RWPE1 (cell line): Measurements from ENCODE around the gene MTHFD2L.

Source experiments
- CTCF ChIA-PET: fragments of 350-600 bp; sonication (Branson Sonifier 250); formaldehyde crosslinking; extraction: SDS; loops from one replicate; lab custom pipeline; 2021; lab: Yijun Ruan, JAX
- POLR2A ChIA-PET: fragments of 400-600 bp; formaldehyde crosslinking; extraction: SDS; loops from one replicate; lab custom pipeline; 2020; ENCODE audit warnings: antibody characterized with exemption; ENCODE audit not compliant: low non-redundant PET; lab: Yijun Ruan, JAX
- DNase-seq: peaks from one replicate; pipeline ENCODE4 v3.0.0; 2012; ENCODE audit warnings: low spot score
- H3K27ac ChIP-seq: fragments of 450-650 bp; 2 replicates; pipeline ENCODE4 v1.5.1; 2017
- TF ChIP-seq, protein P1 (sequence below): fragments of 450-650 bp; conservative IDR thresholded peaks from 2 replicates; pipeline ENCODE4 v1.5.1; 2017; ENCODE audit warnings: low read depth, mild to moderate bottlenecking

Gene MTHFD2L

DNA sequence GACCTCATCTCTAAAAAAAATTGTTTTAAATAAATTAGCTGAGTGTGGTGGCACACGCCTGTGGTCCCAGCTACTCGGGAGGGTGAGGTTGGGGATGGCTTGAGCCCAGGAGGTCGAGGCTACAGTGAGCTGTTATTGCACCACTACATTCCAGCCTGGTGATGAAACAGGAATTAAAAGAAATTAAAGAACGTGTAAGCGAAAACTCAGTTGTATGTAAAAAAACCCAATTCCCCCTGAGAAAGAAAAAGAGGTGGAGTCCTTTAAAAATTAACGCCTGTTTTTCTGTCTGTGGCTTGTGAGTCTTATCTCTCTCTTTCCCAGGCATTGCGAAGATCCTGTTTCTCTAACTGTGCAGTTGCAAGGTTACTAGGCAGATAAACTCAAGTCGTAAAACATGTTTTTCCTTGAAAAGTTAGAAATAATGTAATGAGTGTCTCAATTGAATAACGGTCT lies 172.4 kb downstream of the MTHFD2L start:
- no peak overlapping the region for H3K27ac ChIP-seq
- ChIA-PET POLR2A (no interaction called here), CTCF (interaction anchor here (0.7 to 1.4 kb wide), 2 partner anchors 9 to 463 kb away, joined by 3 to 5 read pairs; no protein-coding TSS in a partner anchor)
- TF ChIP-seq, protein P1, sequence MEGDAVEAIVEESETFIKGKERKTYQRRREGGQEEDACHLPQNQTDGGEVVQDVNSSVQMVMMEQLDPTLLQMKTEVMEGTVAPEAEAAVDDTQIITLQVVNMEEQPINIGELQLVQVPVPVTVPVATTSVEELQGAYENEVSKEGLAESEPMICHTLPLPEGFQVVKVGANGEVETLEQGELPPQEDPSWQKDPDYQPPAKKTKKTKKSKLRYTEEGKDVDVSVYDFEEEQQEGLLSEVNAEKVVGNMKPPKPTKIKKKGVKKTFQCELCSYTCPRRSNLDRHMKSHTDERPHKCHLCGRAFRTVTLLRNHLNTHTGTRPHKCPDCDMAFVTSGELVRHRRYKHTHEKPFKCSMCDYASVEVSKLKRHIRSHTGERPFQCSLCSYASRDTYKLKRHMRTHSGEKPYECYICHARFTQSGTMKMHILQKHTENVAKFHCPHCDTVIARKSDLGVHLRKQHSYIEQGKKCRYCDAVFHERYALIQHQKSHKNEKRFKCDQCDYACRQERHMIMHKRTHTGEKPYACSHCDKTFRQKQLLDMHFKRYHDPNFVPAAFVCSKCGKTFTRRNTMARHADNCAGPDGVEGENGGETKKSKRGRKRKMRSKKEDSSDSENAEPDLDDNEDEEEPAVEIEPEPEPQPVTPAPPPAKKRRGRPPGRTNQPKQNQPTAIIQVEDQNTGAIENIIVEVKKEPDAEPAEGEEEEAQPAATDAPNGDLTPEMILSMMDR, result no peak
- no peak for DNase-seq

- no peak for DNase-seq
- H3K27ac ChIP-seq, result no peak overlapping the region
- ChIA-PET CTCF (interaction anchor here (0.5 kb wide), 1 partner anchor 115 kb away, joined by 4 read pairs; no protein-coding TSS in a partner anchor), POLR2A (no interaction called here)
- TF ChIP-seq, protein P1, result no peak
These were observed 173.3 kb downstream of the MTHFD2L start for GRCh38 chr4:74331252-74331651.

DNA sequence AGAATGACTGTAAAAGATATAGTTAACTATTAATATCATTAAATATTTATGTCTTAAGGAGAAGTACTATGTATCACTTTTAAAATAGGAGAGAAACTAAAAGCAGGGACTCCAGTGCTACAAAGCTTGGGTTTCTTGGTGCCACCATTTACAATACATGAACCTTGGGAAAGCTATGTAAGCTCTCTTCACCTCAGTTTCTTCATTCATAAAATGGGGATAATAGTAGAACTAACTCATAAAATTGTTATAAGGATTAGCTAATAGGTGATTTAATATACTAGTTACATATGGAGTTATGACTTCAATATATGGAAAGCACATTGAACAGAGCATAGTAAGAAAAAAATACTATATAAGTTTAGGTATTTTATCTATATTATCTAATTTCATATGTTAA lies 174.0 kb downstream of the MTHFD2L start:
- POLR2A ChIA-PET, result no interaction called here
- CTCF ChIA-PET, result interaction anchor here (0.5 kb wide), 1 partner anchor 115 kb away, joined by 4 read pairs; no protein-coding TSS in a partner anchor

DNA sequence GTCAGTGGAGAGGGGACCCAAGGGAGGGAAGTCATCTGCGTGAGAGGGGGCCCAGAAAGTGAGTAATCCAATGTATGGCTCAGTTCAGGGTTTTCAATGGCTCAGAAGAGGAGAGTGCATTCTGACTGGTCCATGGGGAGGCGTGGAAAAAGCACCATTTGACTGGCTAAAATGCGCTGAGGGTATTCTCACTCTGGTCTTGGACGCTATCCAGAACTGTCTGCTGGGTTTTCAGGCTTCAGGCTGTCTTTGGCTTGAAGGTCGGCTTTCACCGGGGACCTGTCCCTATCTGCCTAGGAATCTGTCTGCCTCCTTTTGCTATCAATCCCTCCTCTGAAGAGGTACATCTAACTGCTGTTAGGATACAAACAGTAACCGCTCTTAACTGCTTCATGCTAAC lies 176.7 kb downstream of the MTHFD2L start:
- CTCF ChIA-PET, result interaction anchor here (0.8 kb wide), 1 partner anchor 14 kb away, joined by 3 read pairs; no protein-coding TSS in a partner anchor
- DNase-seq, result no peak
- no peak overlapping the region for H3K27ac ChIP-seq
- TF ChIP-seq, protein P1, result no peak
- POLR2A ChIA-PET, result no interaction called here

More for the DNA sequence above, 174.0 kb downstream of the MTHFD2L start:
- no peak overlapping the region for H3K27ac ChIP-seq
- no peak for DNase-seq
- TF ChIP-seq, protein P1, result no peak

DNA sequence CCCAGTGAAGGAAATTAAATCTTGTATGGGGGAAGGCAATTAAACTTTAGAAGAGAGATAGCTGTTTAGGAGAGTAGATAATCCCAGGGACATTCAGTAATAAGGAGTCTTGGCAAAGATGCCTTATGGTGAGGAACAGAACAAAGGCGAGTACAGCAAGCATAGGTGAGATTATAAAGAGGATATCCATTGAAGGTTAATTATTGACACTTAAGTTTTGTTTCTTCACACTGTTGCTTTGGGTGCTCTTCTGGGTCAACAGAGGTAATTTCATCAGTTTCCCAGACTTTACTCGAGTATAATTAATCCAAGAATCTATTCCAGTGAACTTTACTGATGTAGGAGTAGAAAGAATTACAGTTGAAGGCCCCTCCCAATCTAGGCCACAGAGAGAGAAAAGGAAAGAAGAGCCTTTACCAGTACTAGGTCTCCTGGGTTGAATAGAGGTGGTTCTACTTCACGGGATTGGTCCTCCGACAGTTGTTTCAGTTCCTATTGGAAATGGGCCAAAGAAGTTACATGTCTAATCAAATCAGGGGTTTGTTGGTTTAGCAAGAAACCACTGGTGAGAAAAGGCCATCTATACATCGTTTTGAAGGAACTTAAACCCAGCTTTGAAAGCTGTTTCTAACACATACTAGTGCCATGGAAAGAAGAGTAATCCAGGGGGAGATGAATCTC lies 177.6 kb downstream of the MTHFD2L start:
- no peak for DNase-seq
- H3K27ac ChIP-seq, result no peak overlapping the region
- TF ChIP-seq, protein P1, result no peak
- CTCF ChIA-PET, result no interaction called here
- POLR2A ChIA-PET, result no interaction called here

DNA sequence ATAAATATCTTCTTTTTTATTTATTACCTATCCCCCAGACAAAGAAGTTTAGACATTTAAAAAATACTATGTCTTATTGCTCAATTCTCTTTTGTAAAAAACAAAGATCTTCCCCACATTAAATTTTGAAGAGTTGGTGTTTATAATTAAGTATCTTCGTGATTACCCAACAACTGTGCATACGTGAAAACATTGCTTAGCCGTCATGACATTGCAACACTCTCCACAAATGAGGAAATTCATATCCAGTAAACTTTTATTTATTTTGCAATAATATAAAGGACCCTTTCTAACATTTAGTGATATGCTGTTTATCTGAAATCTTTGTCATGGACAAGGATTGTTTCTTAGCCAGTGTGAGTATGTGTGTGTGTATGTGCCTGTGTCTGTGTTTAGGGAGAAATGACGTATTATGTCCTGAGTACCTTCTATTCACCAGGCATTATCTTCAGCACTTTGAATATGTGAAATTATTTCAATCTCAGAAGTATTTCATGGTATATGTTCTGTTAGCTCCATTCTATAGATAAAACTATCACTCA lies 180.9 kb downstream of the MTHFD2L start:
- no peak overlapping the region for H3K27ac ChIP-seq
- ChIA-PET POLR2A (no interaction called here), CTCF (no interaction called here)
- TF ChIP-seq, protein P1, result no peak
- DNase-seq, result no peak
